Trophoblast cell (in vitro differentiated cells and primary cell): ENCODE measurements around the gene C13orf46.

Experiments used
- DNase-seq, 2 donors: peaks; one replicate each; pipeline ENCODE4 v3.0.0-alpha.2; 2016
- H2AFZ ChIP-seq: 2 replicates; pipeline ENCODE4 v1.6.1; 2013; ENCODE audit warnings: low read length, moderate library complexity, mild to moderate bottlenecking; ENCODE audit not compliant: insufficient read depth, poor library complexity
- H2AK5ac ChIP-seq: 2 replicates; pipeline ENCODE4 v1.6.1; 2013; ENCODE audit warnings: mild to moderate bottlenecking, low read length
- H2BK120ac ChIP-seq: 2 replicates; pipeline ENCODE4 v1.6.1; 2013; ENCODE audit warnings: low read length, mild to moderate bottlenecking, moderate library complexity; ENCODE audit not compliant: insufficient read depth, poor library complexity
- H2BK12ac ChIP-seq: 2 replicates; pipeline ENCODE4 v1.6.1; 2013; ENCODE audit warnings: mild to moderate bottlenecking, low read length, moderate library complexity
- H2BK5ac ChIP-seq: 2 replicates; pipeline ENCODE4 v1.6.1; 2013; ENCODE audit warnings: low read length, low read depth, moderate library complexity, mild to moderate bottlenecking; ENCODE audit not compliant: poor library complexity
- H3K14ac ChIP-seq: 2 replicates; pipeline ENCODE4 v1.6.1; 2013; ENCODE audit warnings: mild to moderate bottlenecking, low read length
- H3K18ac ChIP-seq: 2 replicates; pipeline ENCODE4 v1.6.1; 2013; ENCODE audit warnings: mild to moderate bottlenecking, low read length
- H3K23ac ChIP-seq: 2 replicates; pipeline ENCODE4 v1.6.1; 2013; ENCODE audit warnings: low read length
- H3K27ac ChIP-seq: 2 replicates; pipeline ENCODE4 v1.5.1; 2013; ENCODE audit warnings: low read depth, mild to moderate bottlenecking, inconsistent platforms, low read length, moderate library complexity
- H3K27me3 ChIP-seq: 2 replicates; pipeline ENCODE4 v1.6.1; 2013; ENCODE audit warnings: inconsistent platforms, mild to moderate bottlenecking, low read length, moderate library complexity; ENCODE audit not compliant: insufficient read depth
- H3K36me3 ChIP-seq, 2 experiments: 1 replicate in 1 of 2; 2 replicates in 1 of 2; pipeline ENCODE4 v1.6.1; 2013; ENCODE audit warnings: low read length in 2 of 2, mild to moderate bottlenecking in 2 of 2, moderate library complexity in 1 of 2; ENCODE audit not compliant: insufficient read depth in 2 of 2, control insufficient read depth in 1 of 2
- H3K4ac ChIP-seq: 2 replicates; pipeline ENCODE4 v1.6.1; 2013; ENCODE audit warnings: low read depth, mild to moderate bottlenecking, low read length, moderate library complexity
- H3K4me1 ChIP-seq, 2 experiments: 1 replicate in 1 of 2; 2 replicates in 1 of 2; pipeline ENCODE4 v1.6.1; 2013; ENCODE audit warnings: low read length in 2 of 2, mild to moderate bottlenecking in 2 of 2, moderate library complexity in 1 of 2; ENCODE audit not compliant: insufficient read depth in 2 of 2, control insufficient read depth in 1 of 2
- H3K4me2 ChIP-seq: 2 replicates; pipeline ENCODE4 v1.6.1; 2013; ENCODE audit warnings: inconsistent platforms, mild to moderate bottlenecking, low read length, moderate library complexity
- H3K4me3 ChIP-seq: 2 replicates; pipeline ENCODE4 v1.5.1; 2013; ENCODE audit warnings: mild to moderate bottlenecking, low read depth, low read length, inconsistent platforms
- H3K79me1 ChIP-seq: one replicate; pipeline ENCODE4 v1.6.1; 2013; ENCODE audit warnings: low read length
- H3K79me2 ChIP-seq: 2 replicates; pipeline ENCODE4 v1.6.1; 2013; ENCODE audit warnings: low read length, mild to moderate bottlenecking; ENCODE audit not compliant: control insufficient read depth, insufficient read depth, poor library complexity
- H3K9ac ChIP-seq: 2 replicates; pipeline ENCODE4 v1.6.1; 2013; ENCODE audit warnings: mild to moderate bottlenecking, low read length
- H3K9me3 ChIP-seq: 2 replicates; pipeline ENCODE4 v1.6.1; 2013; ENCODE audit warnings: low read depth, mild to moderate bottlenecking, control low read depth, inconsistent platforms, low read length; ENCODE audit not compliant: insufficient read depth
- H4K12ac ChIP-seq: 2 replicates; pipeline ENCODE4 v1.6.1; 2013; ENCODE audit warnings: low read depth, mild to moderate bottlenecking, low read length, moderate library complexity
- H4K8ac ChIP-seq: 2 replicates; pipeline ENCODE4 v1.6.1; 2013; ENCODE audit warnings: low read depth, mild to moderate bottlenecking, low read length, moderate library complexity
- H4K91ac ChIP-seq: one replicate; pipeline ENCODE4 v1.6.1; 2013; ENCODE audit warnings: low read depth, mild to moderate bottlenecking, low read length, moderate library complexity
- WGBS: extraction: QIAGEN DNeasy Blood & Tissue Kit; methylation state at CpG from one replicate; pipeline ENCODE4 v1.1.7; 2013; ENCODE audit warnings: missing lambda C conversion rate; ENCODE audit not compliant: insufficient read length, insufficient coverage; ENCODE audit errors: extremely low coverage; 5-methylcytosine and 5-hydroxymethylcytosine counted together

Gene C13orf46

DNA sequence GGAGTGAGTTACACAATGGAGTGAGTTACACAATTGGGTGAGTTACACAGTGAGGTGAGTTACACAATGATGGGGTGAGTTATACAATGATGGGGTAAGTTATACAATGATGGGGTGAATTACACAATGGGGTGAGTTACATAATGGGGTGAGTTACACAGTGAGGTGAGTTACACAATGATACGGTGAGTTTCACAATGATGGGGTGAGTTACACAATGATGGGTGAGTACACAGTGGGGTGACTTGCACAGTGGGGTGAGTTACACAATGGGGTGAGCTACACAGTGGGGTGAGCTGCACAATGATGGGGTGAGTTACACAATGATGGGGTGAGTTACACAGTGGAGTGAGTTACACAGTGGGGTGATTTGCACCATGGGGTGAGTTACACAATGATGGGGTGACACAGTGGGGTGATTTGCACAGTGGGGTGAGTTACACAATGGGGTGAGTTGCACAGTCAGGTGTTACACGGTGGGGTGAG is 57.5 kb downstream of the C13orf46 start:
- no peaks in the 10 kb centered on the region for H3K27me3 ChIP-seq
- no peak overlapping the region for H3K4me3 ChIP-seq
- H3K79me2 ChIP-seq: no peaks in the 10 kb centered on the region
- no peak overlapping the region for H3K14ac ChIP-seq
- no peak overlapping the region for H4K8ac ChIP-seq
- H2BK120ac ChIP-seq: no peak overlapping the region
- H3K27ac ChIP-seq: no peak overlapping the region
- no peak overlapping the region for H2BK5ac ChIP-seq
- no peak overlapping the region for H4K91ac ChIP-seq
- H4K12ac ChIP-seq: no peak overlapping the region
- no peak overlapping the region for H2AK5ac ChIP-seq
- no peak overlapping the region for H3K4ac ChIP-seq
- H3K79me1 ChIP-seq: no peaks in the 10 kb centered on the region
- H3K18ac ChIP-seq: no peak overlapping the region
- no peak overlapping the region for H3K23ac ChIP-seq
- WGBS: no CpG with 5 or more reads among the region's 2 CpGs
- no peaks in the 10 kb centered on the region for H3K36me3 ChIP-seq
- H3K4me2 ChIP-seq: no peak overlapping the region
- no peak for DNase-seq
- no peak overlapping the region for H2AFZ ChIP-seq
- no peak overlapping the region for H3K9ac ChIP-seq
- peaks cover 4% of the 10 kb centered on the region for H3K9me3 ChIP-seq
- no peaks in the 10 kb centered on the region for H3K4me1 ChIP-seq
- H2BK12ac ChIP-seq: no peak overlapping the region

DNA sequence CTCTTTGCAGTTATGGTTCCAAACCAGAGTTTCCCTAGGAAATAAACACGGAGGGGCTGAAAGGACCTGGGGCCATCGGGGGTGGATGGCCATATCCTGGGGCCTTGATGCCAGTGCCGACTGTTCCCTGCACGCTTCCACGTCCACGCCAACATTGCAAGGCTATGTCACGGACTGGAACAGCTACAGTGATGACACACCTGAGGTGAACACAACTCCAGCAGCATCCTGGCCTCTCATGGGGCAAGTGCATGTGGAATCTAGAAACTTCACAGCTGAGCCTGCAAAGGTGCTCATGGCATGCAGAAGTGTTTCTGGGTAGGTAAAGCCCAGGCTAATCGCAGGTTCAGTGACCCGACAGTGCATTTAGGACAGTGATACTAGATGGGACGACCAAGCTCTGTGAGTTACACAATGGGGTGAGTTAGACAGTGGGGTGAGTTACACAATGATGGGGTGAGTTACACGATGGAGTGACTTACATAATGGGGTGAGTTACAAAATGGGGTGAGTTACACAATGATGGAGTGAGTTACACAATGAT is 58.0 kb downstream of the C13orf46 start:
- Histone ChIP-seq H3K18ac (no peak overlapping the region), H3K4me3 (no peak overlapping the region), H3K23ac (no peak overlapping the region), H3K4me2 (no peak overlapping the region), H2BK12ac (no peak overlapping the region), H2AFZ (no peak overlapping the region), H3K9ac (no peak overlapping the region), H2BK5ac (no peak overlapping the region), H3K36me3 (no peaks in the 10 kb centered on the region), H3K27ac (no peak overlapping the region), H3K9me3 (peaks cover 4% of the 10 kb centered on the region), H4K91ac (no peak overlapping the region), H4K8ac (no peak overlapping the region), H3K4ac (no peak overlapping the region), H4K12ac (no peak overlapping the region), H3K79me2 (no peaks in the 10 kb centered on the region), H2AK5ac (no peak overlapping the region), H3K4me1 (no peaks in the 10 kb centered on the region), H3K14ac (no peak overlapping the region), H3K79me1 (no peaks in the 10 kb centered on the region), H2BK120ac (no peak overlapping the region), H3K27me3 (no peaks in the 10 kb centered on the region)
- no CpG with 5 or more reads among the region's 11 CpGs for WGBS
- DNase-seq: no peak

DNA sequence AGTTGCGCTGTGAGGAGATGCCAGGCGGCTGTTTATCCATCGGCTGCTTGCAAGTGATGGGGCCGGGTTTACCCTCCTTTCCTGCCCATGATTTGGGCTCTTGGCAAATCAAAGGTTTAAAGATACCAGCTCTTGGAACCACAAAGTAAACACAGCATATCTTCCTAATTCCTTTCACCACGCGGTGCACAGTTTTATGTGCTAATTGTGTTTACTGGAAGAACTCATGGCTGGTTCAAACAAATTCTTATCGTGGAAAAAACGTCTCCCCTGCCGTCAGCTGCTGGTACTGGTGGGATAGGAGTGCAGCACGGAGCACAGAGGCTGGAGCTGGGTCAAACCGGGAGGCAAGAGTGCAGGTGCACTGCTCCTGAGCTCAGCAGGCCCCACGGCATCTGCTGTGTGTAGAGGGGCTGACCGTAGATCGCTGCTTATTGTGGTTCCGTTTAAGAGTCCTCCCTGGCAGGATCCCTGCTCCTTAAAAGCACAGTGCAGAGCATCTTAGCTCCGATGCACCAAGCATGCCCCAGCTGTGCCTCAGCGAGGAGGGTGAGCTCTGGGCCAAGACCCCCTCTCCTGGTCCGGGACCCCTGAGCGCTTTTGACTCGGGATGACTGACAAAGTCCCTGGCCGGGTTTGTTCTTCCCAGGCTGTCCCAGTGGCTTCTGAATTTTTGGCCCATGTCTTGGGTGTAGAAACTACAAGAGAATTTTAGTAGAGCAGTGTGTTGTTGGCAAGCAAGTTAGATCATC is 58.7 kb downstream of the C13orf46 start:
- H3K9me3 ChIP-seq: peaks cover 2% of the 10 kb centered on the region
- no peak overlapping the region for H3K14ac ChIP-seq
- H3K79me2 ChIP-seq: no peaks in the 10 kb centered on the region
- no CpG with 5 or more reads among the region's 21 CpGs for WGBS
- H3K4me2 ChIP-seq: no peak overlapping the region
- H2BK5ac ChIP-seq: no peak overlapping the region
- H2BK120ac ChIP-seq: no peak overlapping the region
- no peaks in the 10 kb centered on the region for H3K27me3 ChIP-seq
- no peak overlapping the region for H3K27ac ChIP-seq
- H3K4me1 ChIP-seq: no peaks in the 10 kb centered on the region
- H4K8ac ChIP-seq: no peak overlapping the region
- H3K4ac ChIP-seq: no peak overlapping the region
- no peak overlapping the region for H4K91ac ChIP-seq
- no peak overlapping the region for H2BK12ac ChIP-seq
- H4K12ac ChIP-seq: no peak overlapping the region
- no peaks in the 10 kb centered on the region for H3K79me1 ChIP-seq
- no peak overlapping the region for H2AFZ ChIP-seq
- no peak overlapping the region for H3K23ac ChIP-seq
- H3K18ac ChIP-seq: no peak overlapping the region
- H3K9ac ChIP-seq: no peak overlapping the region
- H2AK5ac ChIP-seq: no peak overlapping the region
- H3K36me3 ChIP-seq: no peaks in the 10 kb centered on the region
- H3K4me3 ChIP-seq: no peak overlapping the region
- no peak for DNase-seq

DNA sequence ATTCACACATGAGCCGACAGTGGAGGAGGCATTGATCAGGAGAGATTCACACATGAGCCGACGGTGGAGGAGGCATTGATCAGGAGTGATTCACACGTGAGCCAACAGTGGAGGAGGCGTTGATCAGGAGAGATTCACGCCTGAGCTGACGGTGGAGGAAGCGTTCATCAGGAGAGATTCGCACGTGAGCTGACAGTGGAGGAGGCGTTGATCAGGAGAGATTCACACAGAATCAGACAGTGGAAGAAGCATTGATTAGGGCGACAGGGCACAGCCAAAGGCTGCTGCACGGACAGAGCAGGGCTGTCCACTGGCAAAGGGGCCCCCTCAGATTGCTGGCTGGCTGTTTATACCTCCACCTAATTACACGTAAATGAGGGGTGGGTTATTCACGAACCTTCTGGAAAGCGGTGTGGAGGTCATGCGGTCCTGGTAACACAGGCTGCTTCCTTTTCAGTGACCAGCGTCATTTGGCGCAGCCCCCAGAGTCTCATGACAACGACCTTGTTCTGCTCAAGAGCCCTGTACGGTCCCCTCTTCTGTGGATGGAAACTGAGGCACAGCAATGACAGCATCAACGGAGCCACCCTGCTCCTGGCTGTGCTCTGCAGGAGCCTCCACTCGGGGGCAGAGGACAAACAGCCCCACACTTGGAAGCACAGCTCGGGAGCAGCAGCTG is 59.4 kb downstream of the C13orf46 start:
- no peak overlapping the region for H3K14ac ChIP-seq
- no peak overlapping the region for H2BK5ac ChIP-seq
- no CpG with 5 or more reads among the region's 24 CpGs for WGBS
- no peak overlapping the region for H4K8ac ChIP-seq
- no peak overlapping the region for H2AFZ ChIP-seq
- no peak overlapping the region for H3K18ac ChIP-seq
- no peak overlapping the region for H3K27ac ChIP-seq
- H4K91ac ChIP-seq: no peak overlapping the region
- no peak overlapping the region for H3K9ac ChIP-seq
- H2BK120ac ChIP-seq: no peak overlapping the region
- no peak overlapping the region for H3K4me3 ChIP-seq
- H3K4ac ChIP-seq: no peak overlapping the region
- no peak overlapping the region for H3K4me2 ChIP-seq
- H3K79me1 ChIP-seq: no peaks in the 10 kb centered on the region
- H4K12ac ChIP-seq: no peak overlapping the region
- H2BK12ac ChIP-seq: no peak overlapping the region
- peaks cover 2% of the 10 kb centered on the region for H3K9me3 ChIP-seq
- no peaks in the 10 kb centered on the region for H3K4me1 ChIP-seq
- H3K27me3 ChIP-seq: no peaks in the 10 kb centered on the region
- DNase-seq: no peak
- no peak overlapping the region for H2AK5ac ChIP-seq
- no peaks in the 10 kb centered on the region for H3K36me3 ChIP-seq
- no peaks in the 10 kb centered on the region for H3K79me2 ChIP-seq
- H3K23ac ChIP-seq: no peak overlapping the region
